HG03095 (cell line): ENCODE data around the gene MMP24.

Experiments
- ATAC-seq: cut with Tn5 transposase; IDR thresholded peaks from one replicate; pipeline ENCODE4 v1.9.1; 2021; ENCODE audit warnings: moderate library complexity; ENCODE audit not compliant: unreplicated experiment

MMP24 gene

DNA sequence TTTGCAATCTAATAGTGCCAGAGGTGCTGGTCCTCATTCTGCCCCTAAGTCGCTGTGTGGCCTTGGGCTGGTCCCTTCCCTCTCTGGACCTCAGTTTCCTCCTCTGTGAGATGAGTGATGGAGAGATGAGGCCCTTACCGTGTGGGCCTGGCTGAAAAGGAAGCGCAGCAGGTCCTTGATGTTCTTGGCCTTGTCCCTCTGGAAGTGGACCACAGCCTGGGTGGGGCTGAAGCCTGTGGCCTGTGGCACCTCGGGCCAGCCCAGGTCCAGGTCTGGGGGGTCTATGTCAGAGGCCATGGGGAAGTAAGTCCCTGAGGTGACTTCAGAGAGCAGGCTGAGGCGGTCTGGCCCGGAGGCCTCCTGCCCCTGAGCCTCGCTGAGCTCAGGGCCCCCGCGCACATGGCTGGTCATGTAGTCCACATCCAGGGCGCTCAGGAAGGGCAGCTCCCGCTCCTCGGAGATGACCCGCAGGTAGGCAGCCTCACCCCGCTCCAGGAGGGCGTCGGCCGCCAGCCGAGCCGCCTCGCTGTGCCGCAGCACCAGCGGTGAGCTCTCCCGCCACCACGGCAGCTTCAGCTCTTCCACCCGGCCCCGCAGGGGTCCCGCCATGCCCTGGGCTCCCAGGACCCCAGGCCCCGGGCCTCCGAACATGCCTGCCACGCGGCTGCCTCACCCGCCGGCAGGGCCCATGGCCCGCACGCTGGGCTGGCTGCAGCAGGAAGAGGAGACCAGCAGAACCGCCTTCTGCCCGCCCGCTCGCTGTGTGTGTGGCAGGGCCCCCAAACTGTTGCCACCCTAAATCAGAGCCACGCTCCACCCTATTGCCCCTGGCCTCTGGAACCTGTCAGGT, 65.4 kb downstream of the MMP24 start, which contains the start of gene FAM83C:
TSS of gene FAM83C (minus strand) at position 772 of the 850 bp plus-strand sequence. CDS start at position 651, 121 bp downstream.
- no peak for ATAC-seq

- no peak for ATAC-seq
Measured at GRCh38 chr20:35292504-35293285, 66.2 kb downstream of the MMP24 start.

- ATAC-seq = no peak
Measured at GRCh38 chr20:35293303-35294292, 67.1 kb downstream of the MMP24 start.

GRCh38 chr20:35294293-35294685, 67.8 kb downstream of the MMP24 start:
- ATAC-seq = no peak

DNA sequence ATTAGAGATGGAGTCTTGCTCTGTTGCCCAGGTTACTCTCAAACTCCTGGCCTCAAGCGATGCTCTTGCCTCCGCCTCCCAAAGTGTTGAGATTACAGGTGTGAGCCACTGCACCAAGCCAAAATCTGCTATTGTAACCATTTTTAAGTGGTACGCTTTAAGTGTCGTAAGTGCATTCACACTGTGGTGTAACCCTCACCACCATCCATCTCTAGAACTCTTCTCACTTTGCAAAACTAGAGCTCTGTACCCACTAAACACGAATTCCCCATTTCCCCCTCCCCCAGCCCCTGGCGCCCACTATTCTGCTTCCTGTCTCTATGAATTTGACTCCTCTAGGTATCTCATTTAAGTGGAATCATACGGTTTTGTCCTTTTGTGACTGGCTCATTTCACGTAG, 68.6 kb downstream of the MMP24 start:
- ATAC-seq = no peak

GRCh38 chr20:35295674-35296073, 69.2 kb downstream of the MMP24 start:
- ATAC-seq = no peak

- ATAC-seq = no peak
Measured at GRCh38 chr20:35296101-35296554, 69.6 kb downstream of the MMP24 start.

DNA sequence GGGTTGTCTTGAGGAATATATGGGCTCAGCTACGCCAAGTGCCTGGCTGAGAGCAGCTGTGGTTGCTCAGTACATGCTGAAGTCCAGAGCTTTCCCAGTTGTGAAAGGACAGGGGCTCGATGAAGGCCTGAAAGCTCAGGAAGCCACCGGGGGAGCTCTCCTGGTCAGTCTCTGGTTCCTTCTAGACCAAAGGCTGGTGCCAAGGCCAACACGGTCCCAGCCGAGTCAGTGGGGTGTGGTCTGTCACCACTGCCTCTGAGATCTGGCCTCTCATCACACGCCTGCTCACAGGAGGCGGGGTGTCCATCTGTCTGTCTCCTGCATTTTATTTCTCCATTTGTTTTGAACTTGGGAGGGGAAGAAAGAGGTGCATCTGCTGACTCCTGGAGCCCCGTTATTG, 70.7 kb downstream of the MMP24 start:
- ATAC-seq = no peak

DNA sequence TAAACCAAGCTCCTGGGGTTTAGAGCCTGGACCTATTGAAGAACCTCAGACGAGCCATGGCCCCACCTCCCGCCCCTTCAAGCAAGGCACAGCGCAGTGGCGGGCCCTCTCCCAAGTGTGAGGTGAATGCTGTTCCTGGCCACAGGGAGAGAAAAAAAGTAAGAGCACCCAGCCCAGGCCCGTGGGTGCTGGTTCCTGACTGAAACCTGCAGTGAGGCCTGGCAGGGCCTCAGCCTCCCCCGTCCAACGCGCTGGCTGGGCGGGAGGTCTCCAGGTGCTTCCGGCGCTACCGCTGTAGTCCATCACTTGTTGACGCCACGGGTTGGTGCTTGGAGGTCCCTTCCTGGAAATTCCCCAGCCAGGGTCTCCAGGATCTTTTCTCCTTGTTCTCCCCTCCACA, 71.2 kb downstream of the MMP24 start:
- ATAC-seq = no peak

DNA sequence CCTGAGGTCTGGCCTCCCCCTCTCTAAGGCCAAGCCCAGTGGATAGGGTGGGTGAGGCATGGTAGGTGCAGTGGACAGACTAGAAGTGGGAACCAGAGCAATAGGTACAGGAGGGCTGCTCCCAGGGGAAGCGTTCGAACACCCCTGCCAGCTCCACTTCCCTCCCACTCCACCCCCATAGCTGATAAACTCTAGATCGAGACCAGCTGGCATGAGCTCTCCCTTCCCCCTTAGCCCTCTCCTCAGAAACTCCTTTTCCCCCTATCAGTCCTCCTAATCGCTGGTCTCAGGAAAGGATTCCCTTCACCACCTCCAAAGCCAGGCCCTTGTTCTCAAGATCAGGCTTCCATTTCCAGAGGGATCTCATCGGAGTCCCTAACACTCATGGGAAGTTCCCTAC, 71.8 kb downstream of the MMP24 start:
- no peak for ATAC-seq

DNA sequence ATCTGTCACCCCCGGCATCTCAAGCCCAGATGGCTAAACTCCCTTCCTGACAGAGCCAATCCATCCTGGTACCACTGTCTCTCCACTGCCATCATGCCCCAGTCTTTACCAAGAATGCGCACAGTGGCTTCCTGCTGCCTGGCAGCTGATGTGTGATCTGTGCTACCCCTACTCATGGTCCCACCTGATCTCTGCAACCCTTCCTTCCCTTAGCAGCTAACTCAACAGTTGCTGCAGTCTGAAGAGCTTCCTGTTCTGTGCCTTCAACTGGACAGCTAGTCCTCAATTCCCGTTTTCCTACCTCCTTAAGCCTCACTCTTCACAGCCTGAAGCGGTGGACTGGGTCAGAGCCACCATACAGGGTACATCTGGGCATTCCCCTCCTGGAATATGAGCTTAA, 73.3 kb downstream of the MMP24 start:
- no peak for ATAC-seq

- no peak for ATAC-seq
Measured at GRCh38 chr20:35300469-35301262, 74.2 kb downstream of the MMP24 start.

- no peak for ATAC-seq
Measured at GRCh38 chr20:35301426-35301825, 74.9 kb downstream of the MMP24 start.

DNA sequence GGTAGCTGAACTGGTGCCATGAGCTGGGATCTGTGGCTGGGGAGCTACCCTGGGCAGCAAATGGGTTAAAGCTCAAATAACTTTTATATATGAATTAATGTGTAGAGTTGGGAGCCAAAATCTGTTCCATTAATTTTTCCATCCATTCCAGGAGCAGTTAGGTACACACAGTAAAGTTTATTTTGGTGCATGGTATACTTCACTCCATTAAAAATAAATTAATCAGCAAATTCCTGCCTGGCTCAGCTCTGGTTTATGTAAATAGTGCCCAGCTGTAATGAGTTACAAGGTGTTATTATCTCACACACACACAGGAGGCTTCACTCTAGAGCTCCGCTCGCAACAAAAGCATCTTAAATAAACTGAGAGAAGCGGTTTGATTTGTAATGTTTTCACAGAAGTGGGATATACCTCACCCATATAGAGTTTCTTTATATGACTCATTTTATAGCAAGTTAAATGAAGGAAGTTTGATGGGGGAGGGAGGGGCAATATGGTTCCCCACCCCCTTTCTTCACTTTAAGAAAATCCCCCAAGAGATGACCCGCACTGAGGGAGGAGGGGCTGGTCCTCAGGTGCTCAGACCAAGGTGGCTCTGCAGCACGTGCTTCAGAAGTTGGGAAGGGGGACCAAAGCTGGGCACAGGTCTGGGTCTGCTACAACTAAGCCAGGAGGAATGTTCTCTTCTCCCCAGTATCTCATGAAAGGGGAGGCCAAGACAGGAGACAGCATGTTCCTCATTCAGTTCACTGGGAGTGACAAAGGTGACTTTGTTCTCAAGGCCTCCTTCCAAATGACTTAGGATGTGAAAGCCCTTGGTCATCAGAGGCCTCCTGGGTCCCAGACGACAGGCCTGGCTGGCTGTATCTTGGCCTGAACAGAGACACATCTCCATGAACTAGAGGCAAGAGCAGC, 76.2 kb downstream of the MMP24 start:
- no peak for ATAC-seq

GRCh38 chr20:35303382-35303734, 76.9 kb downstream of the MMP24 start:
- no peak for ATAC-seq

DNA sequence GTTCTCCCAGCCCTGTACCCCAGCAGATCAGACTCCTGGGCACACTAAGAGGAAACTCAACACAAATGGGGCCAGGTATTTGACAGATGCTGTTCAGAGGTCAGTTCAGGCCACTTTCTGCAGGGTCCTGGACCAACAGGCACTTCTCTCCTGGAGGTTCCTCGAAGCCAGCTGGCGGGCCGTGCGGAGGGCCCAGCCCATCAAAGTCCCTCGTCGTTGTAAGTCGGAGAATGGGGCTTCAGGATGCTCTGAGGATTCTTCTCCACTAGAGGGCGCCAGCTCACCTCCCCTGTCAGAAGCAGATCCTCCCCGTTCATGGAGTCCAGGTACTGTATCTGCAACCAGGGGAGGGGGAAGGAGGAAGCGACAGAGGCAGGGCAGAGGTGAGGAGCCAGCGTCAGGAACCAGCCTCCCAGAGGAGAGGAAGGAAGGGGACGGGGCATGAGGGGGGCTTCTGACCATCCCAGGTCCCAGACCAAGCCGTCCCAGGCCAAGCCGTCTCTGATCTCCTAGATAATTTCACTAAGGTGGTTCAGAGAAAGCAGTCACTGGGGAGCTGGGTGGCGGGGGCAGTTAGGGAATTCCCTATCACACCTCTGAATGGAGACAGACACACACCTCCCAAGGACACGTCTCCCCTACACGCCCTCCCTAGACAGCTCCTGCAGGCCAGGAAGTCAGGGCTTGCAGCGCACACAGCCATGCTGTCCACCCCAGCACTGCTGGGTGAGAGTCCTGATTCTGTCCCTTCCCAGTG, 77.4 kb downstream of the MMP24 start:
- ATAC-seq = no peak

- no peak for ATAC-seq
Measured at GRCh38 chr20:35304956-35305355, 78.5 kb downstream of the MMP24 start.
